CD4-positive, alpha-beta T cell treated with Interleukin-15 for 4 hours (primary cell): Measurements from ENCODE around the gene PPM1J.
"Not testable (repeated sequence)": the region's sequence is repeated elsewhere in the genome, so short reads cannot be mapped to it uniquely, and the experiment has no call there.

Experiments used
- DNase-seq: peaks from one replicate; pipeline ENCODE4 v3.0.0-alpha.2; 2020; ENCODE audit warnings: low spot score

The PPM1J gene

GRCh38 chr1:112721294-112721693, 6.2 kb upstream of the PPM1J start:
- not testable (repeated sequence) for DNase-seq

DNA sequence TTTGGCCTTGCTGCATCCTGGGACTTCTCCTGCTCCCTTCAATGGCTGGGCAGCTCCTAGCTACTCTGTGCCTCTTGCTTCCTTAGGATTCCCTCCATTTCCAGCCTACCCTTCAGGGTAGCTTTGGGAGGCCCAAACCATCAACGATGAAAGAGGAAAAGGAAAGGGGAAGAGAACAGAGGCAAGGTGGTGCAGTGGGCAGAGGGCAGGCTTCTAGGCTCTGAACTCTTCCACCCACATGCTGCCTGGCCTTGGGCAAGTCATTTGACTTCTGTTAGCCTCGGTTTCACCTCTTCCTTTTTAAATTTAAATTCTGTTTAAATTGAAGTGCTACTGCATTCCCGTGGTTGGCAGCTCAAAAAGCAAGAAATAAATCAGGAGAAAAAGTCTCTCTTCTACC, 5.7 kb upstream of the PPM1J start:
- no peak for DNase-seq

DNA sequence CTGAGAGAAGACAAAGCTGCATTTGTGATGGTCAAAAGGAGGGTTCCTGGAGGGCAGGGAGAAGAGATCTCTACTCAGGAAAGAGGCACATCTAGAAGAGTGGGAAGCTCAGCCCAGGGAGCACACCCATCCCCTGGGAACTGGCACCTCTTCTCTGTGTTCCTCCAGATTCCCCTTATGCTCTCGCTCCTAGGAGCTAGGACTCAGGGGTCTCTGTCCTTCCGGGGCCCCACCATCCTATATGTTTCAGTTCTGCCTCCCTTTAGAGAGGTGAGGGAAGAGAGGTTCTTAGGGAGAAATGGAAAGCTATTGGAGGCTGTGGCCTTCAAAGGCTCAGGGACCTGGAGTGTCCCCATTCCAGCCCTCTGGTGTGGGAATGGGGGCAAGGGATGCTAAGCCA, 4.6 kb upstream of the PPM1J start:
- no peak for DNase-seq

GRCh38 chr1:112718691-112719418, 3.7 kb upstream of the PPM1J start:
- peak; percentile 69 for DNase-seq

DNA sequence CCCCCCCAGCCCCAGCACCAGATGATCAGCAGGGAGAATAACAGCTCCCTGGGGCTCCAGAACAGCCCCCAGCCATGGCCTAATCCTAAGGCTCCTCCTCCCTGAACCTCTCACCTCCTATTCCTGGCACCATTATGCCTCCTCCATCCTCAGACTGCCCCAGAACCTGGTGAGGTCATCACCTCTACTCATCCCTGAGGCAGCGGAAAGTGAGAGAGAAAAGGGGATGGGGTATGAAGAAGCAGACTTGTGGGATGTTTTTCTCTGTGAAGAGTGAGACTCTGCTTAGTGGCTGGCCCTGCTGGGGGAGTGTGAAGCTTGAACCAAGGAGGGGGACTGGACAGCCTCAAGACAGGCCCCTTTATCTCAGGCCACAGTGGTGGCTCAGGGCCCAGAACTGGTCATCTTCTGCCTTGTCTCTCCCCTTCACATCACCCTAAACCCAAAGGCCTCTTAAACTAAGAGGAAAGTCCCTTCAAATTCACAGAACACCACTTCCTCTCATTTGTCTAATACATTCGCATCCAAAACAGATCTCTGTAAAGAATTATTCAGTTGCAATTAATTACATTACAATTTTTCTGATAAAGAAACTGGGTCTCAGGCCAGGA, 2.2 kb upstream of the PPM1J start:
- DNase-seq = no peak

DNA sequence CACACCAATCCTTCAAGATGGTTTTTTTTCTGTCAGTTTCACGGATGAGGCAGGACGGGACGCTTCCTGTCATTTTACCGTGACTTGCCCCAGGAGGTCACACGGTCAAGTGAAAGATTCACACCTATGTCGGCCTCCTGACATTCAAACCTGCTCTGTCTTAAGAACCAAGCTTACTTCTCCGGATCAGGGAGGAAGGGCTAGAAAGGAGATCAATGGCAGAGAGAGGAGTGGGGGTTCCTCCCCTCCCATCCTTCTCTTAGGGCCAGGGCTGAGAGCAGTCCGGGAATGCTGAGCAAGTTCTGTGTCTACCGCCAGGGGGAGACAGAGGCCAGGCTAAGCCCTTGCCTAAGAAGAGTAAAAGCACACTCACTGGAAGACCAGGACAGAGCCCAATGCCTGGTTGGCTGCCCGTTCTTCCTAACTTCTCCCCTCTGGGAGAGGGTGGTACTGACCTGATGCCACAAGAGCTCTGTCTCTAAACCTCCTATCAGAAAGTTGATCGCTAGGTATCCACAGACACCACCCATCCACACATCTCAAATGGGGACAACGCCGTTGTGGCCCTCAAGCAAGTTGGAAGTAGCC, 1.1 kb upstream of the PPM1J start:
- DNase-seq = peak; percentile 83

- DNase-seq = no peak
Observed at GRCh38 chr1:112714313-112715263, 544 bp downstream of the PPM1J start.

DNA sequence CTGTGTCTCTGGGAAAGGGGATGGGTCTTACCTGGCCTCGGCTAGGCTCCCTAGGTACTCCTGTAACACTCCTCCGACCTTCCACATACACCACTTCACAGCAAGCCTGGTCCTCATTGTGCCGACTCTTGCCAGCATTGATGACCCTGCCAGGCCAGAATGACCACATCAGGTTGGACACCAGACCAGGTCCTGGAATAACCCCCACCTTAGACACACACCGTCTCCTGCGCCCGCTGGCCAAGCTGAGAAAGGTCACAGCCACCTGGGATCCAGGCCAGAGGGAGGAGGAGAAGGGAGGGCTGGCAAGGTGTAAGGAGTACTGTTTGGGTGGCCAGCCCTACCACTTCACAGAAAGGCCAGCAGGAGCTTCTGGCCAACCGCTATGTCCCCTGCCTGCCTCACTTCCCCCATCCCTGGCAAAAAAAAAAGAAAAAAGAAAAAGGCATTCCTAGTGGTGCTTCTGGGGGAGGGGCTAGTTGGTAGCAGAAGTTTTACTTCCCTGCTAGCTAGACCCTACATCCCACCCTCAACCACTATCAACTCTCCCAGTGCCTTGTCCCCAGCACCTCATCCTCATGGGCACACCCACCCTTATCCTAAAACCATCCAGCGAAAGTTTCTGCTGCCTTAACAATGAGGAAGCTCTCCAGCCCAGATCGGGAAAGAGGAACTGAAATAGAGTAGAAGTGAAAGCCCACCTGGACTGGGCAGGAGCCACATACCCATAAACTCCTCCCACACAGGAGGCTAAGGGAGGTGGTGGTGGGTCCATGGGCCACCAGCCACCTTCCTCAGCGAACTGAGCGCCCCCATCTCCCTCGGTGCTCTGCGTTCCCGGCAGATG, 1.4 kb downstream of the PPM1J start:
- no peak for DNase-seq

DNA sequence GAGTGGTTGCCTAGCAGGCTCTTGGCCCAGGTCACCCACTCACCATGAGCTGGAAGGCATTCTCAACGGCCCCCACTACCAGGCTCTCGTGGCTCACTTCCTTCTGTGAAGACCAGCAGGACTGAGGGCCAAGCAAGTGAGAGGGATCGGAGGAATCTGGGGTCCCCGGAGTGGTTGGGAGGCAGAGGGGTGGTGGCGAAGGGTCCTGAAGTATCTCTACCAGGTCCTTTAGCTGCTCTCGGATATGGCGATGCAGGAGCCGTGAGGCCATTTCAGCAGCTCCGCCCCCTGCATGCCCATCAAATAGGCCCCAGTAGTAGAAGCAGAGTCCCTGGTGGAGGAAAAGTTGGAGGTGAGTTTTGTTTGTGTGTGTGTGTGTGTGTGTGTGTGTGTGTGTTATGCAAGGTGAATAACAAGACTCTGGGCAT, 2.4 kb downstream of the PPM1J start:
- no peak for DNase-seq

GRCh38 chr1:112712191-112712590, 2.9 kb downstream of the PPM1J start:
- no peak for DNase-seq

DNA sequence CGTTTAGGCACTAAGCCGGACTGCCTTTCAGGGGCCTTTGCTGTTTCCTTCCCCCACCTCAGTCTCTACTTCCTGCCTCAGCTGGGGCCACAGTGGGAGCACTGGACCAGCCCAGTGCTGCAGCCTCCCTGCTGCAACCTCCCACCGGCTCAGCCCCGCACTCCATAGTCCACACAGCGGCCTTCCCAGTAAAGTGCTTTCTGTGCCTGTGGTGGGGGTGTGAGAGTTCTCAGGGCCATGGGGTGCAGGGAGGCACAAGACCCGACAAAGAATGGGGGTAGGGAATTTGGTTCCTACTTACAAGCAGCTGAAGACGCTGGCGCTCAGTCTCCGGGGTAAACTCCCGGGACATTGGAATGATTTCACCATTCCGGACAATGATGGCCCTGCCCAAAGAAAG, 3.5 kb downstream of the PPM1J start:
- no peak for DNase-seq

- no peak for DNase-seq
Observed at GRCh38 chr1:112711041-112711440, 4.1 kb downstream of the PPM1J start.

DNA sequence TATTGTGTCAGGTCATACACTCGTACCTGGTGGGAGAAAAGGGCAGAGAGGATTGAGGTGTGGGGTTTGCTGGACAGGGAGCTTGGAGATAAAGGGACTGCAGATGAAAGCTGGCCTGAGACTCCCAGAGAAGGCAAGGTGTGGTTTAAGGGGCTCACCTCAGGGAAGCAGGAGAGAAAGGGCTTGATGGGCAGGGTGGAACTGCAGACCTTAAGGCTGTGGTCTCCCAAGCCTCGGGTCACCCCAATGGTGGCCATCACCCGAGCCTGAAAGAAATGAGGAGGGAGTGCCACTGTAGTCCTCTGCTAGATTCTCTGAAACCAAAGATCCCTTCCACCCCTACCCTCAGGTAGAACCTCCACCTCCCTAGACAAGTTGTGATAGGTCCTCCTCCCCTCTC, 4.5 kb downstream of the PPM1J start:
- DNase-seq = no peak

DNA sequence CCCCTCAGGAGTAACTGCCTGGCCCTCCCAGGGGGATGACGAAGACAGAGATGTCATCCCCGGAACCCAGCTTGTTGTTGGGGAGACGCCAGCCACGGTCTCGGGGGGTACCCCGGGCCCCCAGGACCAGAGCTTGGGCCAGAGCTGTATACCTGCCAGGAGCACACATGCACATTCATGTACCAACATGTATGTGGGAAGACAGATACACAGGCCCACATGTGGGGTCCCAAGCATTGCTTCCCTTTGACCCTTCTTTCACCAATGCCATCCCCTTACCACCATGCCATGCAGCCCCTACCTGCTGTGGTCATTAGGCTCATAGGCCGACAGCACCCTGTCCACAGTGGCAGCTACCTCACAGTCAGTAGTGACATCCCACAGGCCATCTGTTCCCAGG, 5.0 kb downstream of the PPM1J start:
- no peak for DNase-seq

- DNase-seq = no peak
Observed at GRCh38 chr1:112708489-112708888, 6.6 kb downstream of the PPM1J start.

DNA sequence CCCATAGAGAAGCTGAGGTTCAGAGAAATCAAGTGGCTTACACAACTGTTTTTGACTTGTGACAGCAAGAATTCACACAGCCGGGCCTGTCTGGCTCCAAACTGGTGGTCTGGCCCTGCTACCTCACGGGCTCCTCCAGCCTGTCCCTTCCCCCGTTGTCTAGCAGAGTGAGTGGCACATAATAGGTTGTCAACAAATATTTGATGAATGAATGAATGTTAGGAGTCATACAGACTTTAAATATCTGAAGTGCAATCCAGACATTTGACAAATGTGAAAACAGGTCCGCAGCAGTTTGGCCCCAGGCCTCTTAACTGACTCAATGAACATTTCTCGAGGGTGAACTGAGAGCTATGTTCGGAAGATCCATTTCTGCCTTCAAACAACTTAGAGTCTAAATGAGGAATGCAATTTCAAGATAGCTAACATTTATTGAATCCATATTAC, 7.1 kb downstream of the PPM1J start:
- no peak for DNase-seq

DNA sequence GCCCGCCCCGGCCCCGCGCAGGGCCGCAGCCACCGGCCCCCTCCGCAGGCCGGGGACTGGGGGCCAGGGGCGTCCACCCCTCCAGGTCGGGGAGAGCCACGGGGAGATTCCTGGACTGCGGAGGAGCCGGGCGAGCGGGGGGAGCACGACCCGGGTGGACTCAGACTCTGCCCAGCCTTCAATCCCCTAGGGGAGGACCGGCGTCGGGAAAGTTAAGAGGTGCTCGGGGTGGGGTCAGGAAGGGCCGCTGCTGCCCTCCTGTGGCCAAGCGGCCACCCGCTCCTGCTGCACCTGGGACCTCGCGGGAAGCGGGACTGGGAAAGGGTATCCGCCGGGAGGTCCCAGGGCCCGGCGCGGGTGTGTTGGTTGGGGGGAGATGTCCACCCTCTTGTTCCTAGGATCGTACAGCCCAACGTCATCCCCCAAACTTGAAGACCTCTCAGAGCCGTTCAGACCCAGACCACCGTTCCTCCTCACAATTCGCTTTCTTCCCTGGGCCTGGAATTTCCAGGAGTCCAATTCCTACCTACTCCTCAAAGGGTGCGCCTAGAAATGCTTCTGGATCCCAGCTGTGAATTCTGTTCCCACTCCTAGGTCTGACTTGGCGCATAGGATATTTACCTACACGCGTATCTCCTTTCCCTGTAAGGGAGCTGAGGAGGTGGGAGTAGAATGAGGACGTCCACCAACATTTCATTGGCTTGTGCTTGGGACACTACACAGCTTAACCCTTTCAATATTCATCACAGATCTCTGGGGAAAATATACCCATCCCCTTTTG, 7.7 kb downstream of the PPM1J start:
- peak; percentile 62 for DNase-seq

DNA sequence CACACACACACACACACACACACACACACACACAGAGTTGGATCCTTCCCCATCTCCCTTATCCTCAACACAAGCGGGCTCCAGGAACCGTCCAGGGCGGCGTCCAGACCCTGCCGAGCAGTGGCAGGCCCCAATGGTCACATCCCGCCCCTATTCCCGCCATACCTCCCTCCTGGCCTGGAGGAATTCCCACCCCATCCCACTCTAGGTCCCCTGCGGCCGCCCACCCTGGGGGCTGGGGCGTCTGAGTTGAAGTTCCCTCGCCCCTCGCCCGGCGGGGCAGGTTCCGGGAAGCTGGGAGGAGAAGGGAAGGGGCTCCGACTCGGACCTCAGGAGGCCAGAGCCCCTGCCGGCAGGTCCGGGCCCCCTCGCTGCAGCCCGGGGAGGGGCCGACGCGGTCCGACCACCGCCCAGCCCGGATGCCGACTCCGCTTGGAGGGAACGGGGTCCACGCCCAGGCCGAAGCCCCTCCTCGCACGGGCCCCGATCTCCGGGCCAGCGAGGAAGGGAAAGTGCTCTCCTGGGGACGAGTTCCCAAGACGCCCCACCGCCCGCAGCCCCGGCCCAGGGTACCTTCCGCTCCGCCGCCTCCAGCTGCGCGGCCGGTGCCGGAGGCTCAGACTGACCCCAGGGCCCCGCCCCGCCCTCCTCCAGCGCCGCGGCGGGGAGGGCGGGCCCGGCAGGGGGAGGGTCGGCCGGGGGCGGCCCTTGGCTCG, 8.5 kb downstream of the PPM1J start, which contains the start of gene RHOC:
Gene RHOC (minus strand): TSS at position 623 of the 716 bp plus-strand sequence. CDS start 3,328 bp downstream, outside the sequence.
- DNase-seq = no peak

- DNase-seq = peak; percentile 40
Observed at GRCh38 chr1:112704934-112705627, 10.1 kb downstream of the PPM1J start.
